GM12878 (cell line): ENCODE measurements around the gene OR52E6. TPM values are rescaled to one million over a fixed set of nuclear protein-coding genes. Genes with fewer than 3 reads are reported as not detected.

ENCODE experiments used
- ATAC-seq: fragments of 200-7000 bp; cut with Tn5 transposase; 3 replicates; pipeline ENCODE4 v1.9.1; 2020; ENCODE audit warnings: mild to moderate bottlenecking, moderate library complexity
- BruUV-seq: library from RNA; stranded (reverse); fragments of 400-500 nt; replicated peaks from 2 replicates; lab custom pipeline; 2021; lab: Mats Ljungman, UMichigan
- CTCF ChIA-PET: fragments of 300-600 bp; sonication (Branson Sonifier 250); formaldehyde crosslinking; extraction: SDS; loops from one replicate; lab custom pipeline; 2021; ENCODE audit warnings: inconsistent platforms; lab: Yijun Ruan, JAX
- POLR2A ChIA-PET: fragments of 350-600 bp; formaldehyde crosslinking; extraction: SDS; loops from one replicate; lab custom pipeline; 2021; ENCODE audit warnings: inconsistent platforms; lab: Charles Lee
- RAD21 ChIA-PET: fragments of 300-600 bp; sonication (Branson Sonifier 250); formaldehyde crosslinking; loops from one replicate; lab custom pipeline; 2023; ENCODE audit warnings: antibody characterized with exemption; ENCODE audit not compliant: unreplicated experiment; lab: Charles Lee
- SMC1A ChIA-PET: fragments of 300-600 bp; sonication (Branson Sonifier 250); formaldehyde crosslinking; loops from one replicate; lab custom pipeline; 2023; ENCODE audit not compliant: unreplicated experiment, uncharacterized antibody; lab: Charles Lee
- DNase-seq: peaks from one replicate; pipeline ENCODE4 v3.0.0-alpha.2; 2011; ENCODE audit warnings: low read depth, low spot score
- FAIRE-seq: peaks from 3 replicates; lab custom pipeline; 2011; peaks lifted over from hg19 to GRCh38; lab: Jason Lieb, UNC
- H2AFZ ChIP-seq: 2 replicates; pipeline ENCODE4 v1.6.0; 2011; ENCODE audit warnings: low read depth, low read length, control low read depth; ENCODE audit not compliant: control insufficient read depth
- H3K27ac ChIP-seq: 2 replicates; pipeline ENCODE4 v1.5.1; 2011; ENCODE audit warnings: control low read depth; ENCODE audit not compliant: control insufficient read depth, insufficient read depth
- H3K27me3 ChIP-seq, 2 experiments: replicated peaks in 1 of 2; 2 replicates each; pipeline versions ENCODE4 v1.6.0 to v1.6.1; 2011; ENCODE audit warnings: low read length in 1 of 2; ENCODE audit not compliant: control insufficient read depth in 2 of 2, insufficient read depth in 2 of 2
- H3K36me3 ChIP-seq, 2 experiments: 2 replicates each; pipeline ENCODE4 v1.5.1; 2011; ENCODE audit warnings: low read length in 1 of 2; ENCODE audit not compliant: control insufficient read depth in 2 of 2, insufficient read depth in 2 of 2
- H3K4me1 ChIP-seq: 2 replicates; pipeline ENCODE4 v1.6.1; 2011; ENCODE audit warnings: mild to moderate bottlenecking, low read length, moderate library complexity, mixed read lengths; ENCODE audit not compliant: control insufficient read depth, insufficient read depth
- H3K4me2 ChIP-seq: 2 replicates; pipeline ENCODE4 v1.6.0; 2011; ENCODE audit warnings: control low read depth; ENCODE audit not compliant: control insufficient read depth, insufficient read depth
- H3K4me3 ChIP-seq: fragments of 200-600 bp; sonication (generic); 2 replicates; pipeline ENCODE4 v1.5.1; 2016
- H3K79me2 ChIP-seq: 2 replicates; pipeline ENCODE4 v1.6.0; 2011; ENCODE audit warnings: low read length; ENCODE audit not compliant: control insufficient read depth, insufficient read depth
- H3K9ac ChIP-seq: 2 replicates; pipeline ENCODE4 v1.8.0; 2011; ENCODE audit warnings: low read length, control low read depth, mixed read lengths; ENCODE audit not compliant: control insufficient read depth, insufficient read depth
- H3K9me3 ChIP-seq: replicated peaks from 3 replicates; pipeline ENCODE4 v1.5.1; 2011; ENCODE audit warnings: mild to moderate bottlenecking, low read length; ENCODE audit not compliant: control insufficient read depth, insufficient read depth
- H4K20me1 ChIP-seq: 2 replicates; pipeline ENCODE4 v1.6.0; 2011; ENCODE audit not compliant: control insufficient read depth, insufficient read depth
- CEBPZ ChIP-seq: fragments of 150-350 bp; IDR thresholded peaks from 2 replicates; pipeline ENCODE4 v1.6.1; 2016; ENCODE audit warnings: low read depth, low read length
- ETV6 ChIP-seq, 2 experiments: fragments of 450-650 bp in 1 of 2; IDR thresholded peaks in 1 of 2; conservative IDR thresholded peaks in 1 of 2; 2 replicates each; pipeline ENCODE4 v1.6.1; 2014; ENCODE audit warnings: antibody characterized with exemption in 1 of 2, borderline replicate concordance in 1 of 2, low read depth in 1 of 2, mild to moderate bottlenecking in 1 of 2, moderate library complexity in 1 of 2
- FOS ChIP-seq: IDR thresholded peaks from 3 replicates; pipeline ENCODE4 v1.6.1; 2011; ENCODE audit warnings: borderline replicate concordance; ENCODE audit not compliant: insufficient read length; ENCODE audit errors: extremely low read depth
- GABPA ChIP-seq: IDR thresholded peaks from 2 replicates; pipeline ENCODE4 v1.6.1; 2014; ENCODE audit warnings: antibody characterized with exemption, low read depth, mild to moderate bottlenecking, inconsistent platforms
- NR2C1 ChIP-seq: fragments of 450-650 bp; IDR thresholded peaks from 2 replicates; pipeline ENCODE4 v1.6.1; 2017; ENCODE audit warnings: antibody characterized with exemption, mild to moderate bottlenecking, moderate library complexity
- PBX3 ChIP-seq: IDR thresholded peaks from 2 replicates; pipeline ENCODE4 v1.6.1; 2011; ENCODE audit warnings: mild to moderate bottlenecking, low read depth, low read length, moderate library complexity; ENCODE audit not compliant: insufficient replicate concordance
- PML ChIP-seq: IDR thresholded peaks from 2 replicates; pipeline ENCODE4 v1.6.1; 2012; ENCODE audit warnings: low read length, inconsistent platforms
- POLR2AphosphoS2 ChIP-seq: IDR thresholded peaks from 2 replicates; pipeline ENCODE4 v1.6.1; 2011; ENCODE audit warnings: low read depth, mild to moderate bottlenecking, low read length, improper control_type of control experiment, moderate library complexity
- REST ChIP-seq: IDR thresholded peaks from 2 replicates; pipeline ENCODE4 v1.6.1; 2012; ENCODE audit warnings: mild to moderate bottlenecking, low read depth, low read length
- TBL1XR1 ChIP-seq: IDR thresholded peaks from 2 replicates; pipeline ENCODE4 v1.6.1; 2012; ENCODE audit warnings: low read depth, low read length, improper control_type of control experiment
- WGBS: methylation state at CpG from one replicate; pipeline ENCODE4 v1.1.6; 2016; ENCODE audit warnings: low lambda C conversion rate; ENCODE audit not compliant: insufficient replicate concordance, insufficient coverage; ENCODE audit errors: missing lambda C conversion rate; 5-methylcytosine and 5-hydroxymethylcytosine counted together
- in situ Hi-C: fragments of 300-500 bp; cut with MboI; formaldehyde crosslinking; loops from 9 replicates; pipeline ENCODE4 v1.14.3; 2018; ENCODE audit warnings: mixed read lengths
- intact Hi-C: fragments of 100-400 bp; cut with micrococcal nuclease; formaldehyde crosslinking; loops from one replicate; pipeline ENCODE4 v1.14.2; 2022; ENCODE audit not compliant: unreplicated experiment
- polyA plus RNA-seq, 11 experiments: library from polyadenylated mRNA; depleted of rRNA in 4 of 11; unstranded in 6 of 11; stranded (reverse) in 5 of 11; fragments of >200 nt; fragmentation: Nextera tagmentation in 4 of 11; fragmentation: Illumina TruSeq in 1 of 11; extraction: Ambion mirVana in 4 of 11; extraction: Trizol in 1 of 11; gene quantifications; 1 replicate in 1 of 11; 2 replicates in 10 of 11; pipeline versions ENCODE4 v1.2.1 to v1.2.3, GENCODE V29; 2011 to 2016; ENCODE audit warnings: inconsistent platforms in 2 of 11, missing spikeins in 2 of 11, low read depth in 1 of 11
- total RNA-seq, 4 experiments: library from RNA; depleted of rRNA in 3 of 4; stranded (reverse); fragments of >200 nt in 3 of 4; fragmentation: Illumina TruSeq in 1 of 4; extraction: Trizol in 1 of 4; gene quantifications; 2 replicates each; pipeline versions ENCODE4 v1.2.1 to v1.2.3, GENCODE V29; 2013 to 2021

Gene OR52E6
- total and polyA plus RNA-seq, 10 of the 15 experiments (the other 5 are each of a cell fraction or from before 2014, with no cell fraction given), result not detected

GRCh38 chr11:5796541-5796940 lies 45.2 kb downstream of the OR52E6 start:
- Histone ChIP-seq H3K79me2 (no peaks in the 10 kb centered on the region), H4K20me1 (no peaks in the 10 kb centered on the region), H3K4me1 (no peaks in the 10 kb centered on the region), H3K9ac (no peak overlapping the region), H3K36me3 (no peaks in the 10 kb centered on the region), H3K27me3 (no peaks in the 10 kb centered on the region), H3K9me3 (no peaks in the 10 kb centered on the region), H3K4me3 (no peak overlapping the region), H2AFZ (no peak overlapping the region), H3K4me2 (no peak overlapping the region), H3K27ac (no peak overlapping the region)
- DNase-seq (no peak), FAIRE-seq (no peak), ATAC-seq (no peak)
- in situ Hi-C loops, result no loop called here
- ChIA-PET POLR2A (no interaction called here), SMC1A (interaction anchor here (1.4 kb wide), 1 partner anchor 95 kb away, joined by 3 read pairs; no protein-coding TSS in a partner anchor), RAD21 (no interaction called here), CTCF (interaction anchor here (0.8 to 0.9 kb wide), 2 partner anchors 19 to 107 kb away, joined by 4 read pairs; partner anchors contain the start of gene TRIM22)
- BruUV-seq, result no TSS peak
- WGBS, result 56% methylated on average over 6 of the region's 6 CpGs
- TF ChIP-seq ETV6 (conservative IDR thresholded peaks at IDR 0.05 in 1 of 2, IDR thresholded peaks at IDR 0.05 in 1 of 2; ENCODE audit: borderline replicate concordance in 1 of 2, low read depth in 1 of 2), result no peak
- no peak for TF ChIP-seq REST
- no peak for TF ChIP-seq NR2C1
- TF ChIP-seq TBL1XR1, result no peak
- TF ChIP-seq FOS, result no peak
- no peak for TF ChIP-seq PML
- no peak for TF ChIP-seq POLR2AphosphoS2
- no peak for TF ChIP-seq GABPA
- no peak for TF ChIP-seq CEBPZ
- no peak for TF ChIP-seq PBX3
- intact Hi-C loops, result no loop called here
